ENCODE measurements around the gene DLG2. TPM values are rescaled to one million over a fixed set of nuclear protein-coding genes. Genes with fewer than 3 reads are reported as not detected.

DLG2 gene
- total and polyA plus RNA-seq, 4 donors, result 0.30 to 5.5 (median 0.68) TPM

DNA sequence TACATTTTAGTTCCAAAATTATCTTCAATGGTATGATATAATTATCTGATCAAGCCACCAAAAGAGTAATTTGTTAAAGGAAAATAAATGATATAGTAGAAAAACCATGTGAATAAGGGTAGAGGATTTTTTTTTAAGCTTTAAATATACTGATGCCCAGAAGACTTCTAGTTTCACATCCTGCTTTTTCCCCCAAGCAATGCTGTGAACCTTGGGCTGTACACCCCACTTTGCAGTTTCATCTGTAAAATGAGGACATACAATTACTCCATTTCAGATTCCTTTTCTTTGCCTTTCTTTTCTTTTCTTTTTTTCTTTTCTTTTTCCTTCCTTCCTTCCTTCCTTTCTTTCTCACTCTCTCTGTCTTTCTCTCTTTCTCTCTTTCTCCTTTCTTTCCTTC is 1125.4 kb downstream of the DLG2 start:
- H3K4me1 ChIP-seq (ENCODE audit: control insufficient read depth in 4 of 4, insufficient read depth in 4 of 4, low read length in 3 of 4), result no peaks in the 10 kb centered on the region
- no peaks in the 10 kb centered on the region for H3K36me3 ChIP-seq (ENCODE audit: control insufficient read depth in 4 of 4, insufficient read depth in 3 of 4, low read depth in 1 of 4, low read length in 3 of 4)
- TF ChIP-seq, protein P1, sequence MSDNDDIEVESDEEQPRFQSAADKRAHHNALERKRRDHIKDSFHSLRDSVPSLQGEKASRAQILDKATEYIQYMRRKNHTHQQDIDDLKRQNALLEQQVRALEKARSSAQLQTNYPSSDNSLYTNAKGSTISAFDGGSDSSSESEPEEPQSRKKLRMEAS (IDR thresholded peaks at IDR 0.05), result no peak
- TF ChIP-seq ZBTB33 (IDR thresholded peaks at IDR 0.05) (no peak), FOXA2 (IDR thresholded peaks at IDR 0.05) (no peak), JUND (IDR thresholded peaks at IDR 0.05) (no peak), HNF4G (IDR thresholded peaks at IDR 0.05) (no peak), RAD21 (IDR thresholded peaks at IDR 0.05) (no peak), YY1 (IDR thresholded peaks at IDR 0.05) (no peak), ATF3 (IDR thresholded peaks at IDR 0.05) (no peak), FOXA1 (IDR thresholded peaks at IDR 0.05) (no peak), SP1 (IDR thresholded peaks at IDR 0.05) (no peak), RXRA (IDR thresholded peaks at IDR 0.05) (no peak)
- no peak for DNase-seq (ENCODE audit: low spot score)
- H3K27ac ChIP-seq (ENCODE audit: low read depth in 1 of 2, low read length in 2 of 2), result no peak overlapping the region
- no peaks in the 10 kb centered on the region for H3K27me3 ChIP-seq (ENCODE audit: control insufficient read depth in 4 of 4, insufficient read depth in 4 of 4, low read length in 3 of 4)
- H3K9ac ChIP-seq (ENCODE audit: low read depth in 1 of 2, low read length in 2 of 2), result no peak overlapping the region
- no peak overlapping the region for H3K4me3 ChIP-seq (ENCODE audit: low read depth in 1 of 3, low read length in 3 of 3)
- no peaks in the 10 kb centered on the region for H3K9me3 ChIP-seq (ENCODE audit: control insufficient read depth in 4 of 4, low read length in 3 of 4)

GRCh38 chr11:84497981-84498411 is 1129.1 kb downstream of the DLG2 start:
- Histone ChIP-seq H3K4me3 (ENCODE audit: low read depth in 1 of 3, low read length in 3 of 3) (no peak overlapping the region), H3K36me3 (ENCODE audit: control insufficient read depth in 4 of 4, insufficient read depth in 3 of 4, low read depth in 1 of 4, low read length in 3 of 4) (no peaks in the 10 kb centered on the region), H3K9me3 (ENCODE audit: control insufficient read depth in 4 of 4, low read length in 3 of 4) (no peaks in the 10 kb centered on the region), H3K27me3 (ENCODE audit: control insufficient read depth in 4 of 4, insufficient read depth in 4 of 4, low read length in 3 of 4) (no peaks in the 10 kb centered on the region), H3K9ac (ENCODE audit: low read depth in 1 of 2, low read length in 2 of 2) (no peak overlapping the region), H3K27ac (ENCODE audit: low read depth in 1 of 2, low read length in 2 of 2) (no peak overlapping the region), H3K4me1 (ENCODE audit: control insufficient read depth in 4 of 4, insufficient read depth in 4 of 4, low read length in 3 of 4) (no peaks in the 10 kb centered on the region)
- DNase-seq (ENCODE audit: low spot score), result no peak
- 77% methylated on average over 4 of the region's 4 CpGs for WGBS
- TF ChIP-seq SP1 (IDR thresholded peaks at IDR 0.05) (no peak), RAD21 (IDR thresholded peaks at IDR 0.05) (no peak), FOXA2 (IDR thresholded peaks at IDR 0.05) (no peak), HNF4G (IDR thresholded peaks at IDR 0.05) (no peak), FOXA1 (IDR thresholded peaks at IDR 0.05) (no peak), YY1 (IDR thresholded peaks at IDR 0.05) (no peak), GABPA (IDR thresholded peaks at IDR 0.05 in 1 of 2, conservative IDR thresholded peaks at IDR 0.05 in 1 of 2) (no peak), CTCF (IDR thresholded peaks at IDR 0.05; ENCODE audit: low read depth, low read length, missing input control) (no peak), RXRA (IDR thresholded peaks at IDR 0.05) (no peak), ATF3 (IDR thresholded peaks at IDR 0.05) (no peak), EGR1 (IDR thresholded peaks at IDR 0.05; ENCODE audit: low read depth in 2 of 2) (no peak), HNF4A (conservative IDR thresholded peaks at IDR 0.05) (no peak), NR2F2 (IDR thresholded peaks at IDR 0.05) (no peak), JUND (IDR thresholded peaks at IDR 0.05) (no peak), TAF1 (conservative IDR thresholded peaks at IDR 0.05) (no peak)
- TF ChIP-seq, protein P1 (IDR thresholded peaks at IDR 0.05), result no peak
- TF ChIP-seq, protein P2, sequence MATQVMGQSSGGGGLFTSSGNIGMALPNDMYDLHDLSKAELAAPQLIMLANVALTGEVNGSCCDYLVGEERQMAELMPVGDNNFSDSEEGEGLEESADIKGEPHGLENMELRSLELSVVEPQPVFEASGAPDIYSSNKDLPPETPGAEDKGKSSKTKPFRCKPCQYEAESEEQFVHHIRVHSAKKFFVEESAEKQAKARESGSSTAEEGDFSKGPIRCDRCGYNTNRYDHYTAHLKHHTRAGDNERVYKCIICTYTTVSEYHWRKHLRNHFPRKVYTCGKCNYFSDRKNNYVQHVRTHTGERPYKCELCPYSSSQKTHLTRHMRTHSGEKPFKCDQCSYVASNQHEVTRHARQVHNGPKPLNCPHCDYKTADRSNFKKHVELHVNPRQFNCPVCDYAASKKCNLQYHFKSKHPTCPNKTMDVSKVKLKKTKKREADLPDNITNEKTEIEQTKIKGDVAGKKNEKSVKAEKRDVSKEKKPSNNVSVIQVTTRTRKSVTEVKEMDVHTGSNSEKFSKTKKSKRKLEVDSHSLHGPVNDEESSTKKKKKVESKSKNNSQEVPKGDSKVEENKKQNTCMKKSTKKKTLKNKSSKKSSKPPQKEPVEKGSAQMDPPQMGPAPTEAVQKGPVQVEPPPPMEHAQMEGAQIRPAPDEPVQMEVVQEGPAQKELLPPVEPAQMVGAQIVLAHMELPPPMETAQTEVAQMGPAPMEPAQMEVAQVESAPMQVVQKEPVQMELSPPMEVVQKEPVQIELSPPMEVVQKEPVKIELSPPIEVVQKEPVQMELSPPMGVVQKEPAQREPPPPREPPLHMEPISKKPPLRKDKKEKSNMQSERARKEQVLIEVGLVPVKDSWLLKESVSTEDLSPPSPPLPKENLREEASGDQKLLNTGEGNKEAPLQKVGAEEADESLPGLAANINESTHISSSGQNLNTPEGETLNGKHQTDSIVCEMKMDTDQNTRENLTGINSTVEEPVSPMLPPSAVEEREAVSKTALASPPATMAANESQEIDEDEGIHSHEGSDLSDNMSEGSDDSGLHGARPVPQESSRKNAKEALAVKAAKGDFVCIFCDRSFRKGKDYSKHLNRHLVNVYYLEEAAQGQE (IDR thresholded peaks at IDR 0.05), result no peak
